K562 (cell line): ENCODE results near the gene KCNQ4. TPM values are rescaled to one million over a fixed set of nuclear protein-coding genes. Genes with fewer than 3 reads are reported as not detected.

ENCODE experiments used
- ARNT ChIP-seq, 2 experiments: fragments of 450-650 bp; IDR thresholded peaks; 2 replicates each; pipeline ENCODE4 v1.6.1; 2016; ENCODE audit warnings: mild to moderate bottlenecking in 1 of 2
- CBFA2T2 ChIP-seq: fragments of 450-650 bp; conservative IDR thresholded peaks from 2 replicates; pipeline ENCODE4 v1.6.1; 2017; ENCODE audit warnings: mild to moderate bottlenecking
- CEBPB ChIP-seq: fragments of 450-650 bp; IDR thresholded peaks from 2 replicates; pipeline ENCODE4 v1.6.1; 2016; ENCODE audit warnings: missing genetic modification characterization, missing compliant biosample characterization
- CXXC5 ChIP-seq: fragments of 250-450 bp; sonication (Bioruptor Pico); IDR thresholded peaks from 2 replicates; pipeline ENCODE4 v1.8.0; 2022; ENCODE audit warnings: inconsistent platforms, mild to moderate bottlenecking, moderate library complexity
- IFI16 ChIP-seq: fragments of 250-450 bp; sonication (Bioruptor Pico); IDR thresholded peaks from 2 replicates; pipeline ENCODE4 v2.1.2; 2022; ENCODE audit warnings: mild to moderate bottlenecking, inconsistent platforms
- JUN ChIP-seq, 2 experiments: sonication (generic) in 1 of 2; formaldehyde crosslinking in 1 of 2; IDR thresholded peaks; 2 replicates each; pipeline versions ENCODE4 v1.6.1 to v1.8.0; 2012 to 2022; ENCODE audit warnings: borderline replicate concordance in 2 of 2, mild to moderate bottlenecking in 2 of 2, improper control_type of control experiment in 1 of 2, low read depth in 1 of 2, low read length in 1 of 2, missing genetic modification reagents in 1 of 2
- JUND ChIP-seq, 2 experiments: IDR thresholded peaks; 2 replicates in 1 of 2; 3 replicates in 1 of 2; pipeline ENCODE4 v1.6.1; 2011; ENCODE audit warnings: borderline replicate concordance in 2 of 2, low read depth in 2 of 2, low read length in 2 of 2, improper control_type of control experiment in 1 of 2, missing biosample characterization in 1 of 2, missing genetic modification characterization in 1 of 2, missing genetic modification reagents in 1 of 2
- MTA3 ChIP-seq: fragments of 450-650 bp; formaldehyde crosslinking; IDR thresholded peaks from 2 replicates; pipeline ENCODE4 v1.6.1; 2017; ENCODE audit warnings: mild to moderate bottlenecking, borderline replicate concordance
- NBN ChIP-seq: fragments of 450-650 bp; IDR thresholded peaks from 2 replicates; pipeline ENCODE4 v1.6.1; 2016; ENCODE audit warnings: low read depth, mild to moderate bottlenecking
- ZBTB7A ChIP-seq: IDR thresholded peaks from 2 replicates; pipeline ENCODE4 v1.6.1; 2011; ENCODE audit warnings: low read depth, mild to moderate bottlenecking, low read length, moderate library complexity, borderline replicate concordance; ENCODE audit not compliant: control insufficient read depth
- ZEB2 ChIP-seq: fragments of 450-650 bp; IDR thresholded peaks from 2 replicates; pipeline ENCODE4 v1.6.1; 2016
- ZKSCAN8 ChIP-seq: fragments of 200-800 bp; sonication (Bioruptor generic); IDR thresholded peaks from 2 replicates; pipeline ENCODE4 v1.6.1; 2016; ENCODE audit warnings: missing genetic modification characterization, missing compliant biosample characterization
- ZNF232 ChIP-seq: sonication (generic); formaldehyde crosslinking; IDR thresholded peaks from 2 replicates; pipeline ENCODE4 v1.8.0; 2022; ENCODE audit warnings: mild to moderate bottlenecking, missing genetic modification reagents
- ZNF408 ChIP-seq: fragments of 250-450 bp; sonication (Bioruptor Pico); IDR thresholded peaks from 2 replicates; pipeline ENCODE4 v1.4.0; 2020; ENCODE audit warnings: low read depth, mild to moderate bottlenecking, moderate library complexity
- ZNF584 ChIP-seq: fragments of 200-800 bp; sonication (Bioruptor generic); IDR thresholded peaks from 2 replicates; pipeline ENCODE4 v1.6.1; 2016; ENCODE audit warnings: low read depth, mild to moderate bottlenecking, missing genetic modification characterization, missing compliant biosample characterization
- polyA plus RNA-seq, 8 experiments: library from polyadenylated mRNA; depleted of rRNA in 4 of 8; stranded (reverse) in 5 of 8; unstranded in 3 of 8; fragments of >200 nt; fragmentation: Nextera tagmentation in 2 of 8; fragmentation: Illumina TruSeq in 1 of 8; extraction: Ambion mirVana in 2 of 8; extraction: Trizol in 1 of 8; gene quantifications; 2 replicates each; pipeline versions ENCODE4 v1.2.1 to v1.2.3, GENCODE V29; 2011 to 2014; ENCODE audit warnings: inconsistent platforms in 1 of 8, missing spikeins in 1 of 8
- total RNA-seq, 7 experiments: library from RNA; depleted of rRNA in 6 of 7; stranded (reverse); fragments of >200 nt in 6 of 7; fragmentation: Illumina TruSeq in 2 of 7; extraction: Trizol in 2 of 7; gene quantifications; 2 replicates each; pipeline versions ENCODE4 v1.2.1 to v1.2.3, GENCODE V29; 2011 to 2021; ENCODE audit warnings: low replicate concordance in 1 of 7
- TF ChIP-seq, protein P1 (sequence below): sonication (generic); formaldehyde crosslinking; IDR thresholded peaks from 2 replicates; pipeline ENCODE4 v1.8.0; 2023; ENCODE audit warnings: mild to moderate bottlenecking, missing genetic modification reagents
- TF ChIP-seq, protein P2 (sequence below): fragments of 250-450 bp; sonication (Bioruptor Pico); IDR thresholded peaks from 2 replicates; pipeline ENCODE4 v1.8.0; 2022; ENCODE audit warnings: inconsistent platforms
- TF ChIP-seq, protein P3 (sequence below): sonication (generic); formaldehyde crosslinking; IDR thresholded peaks from 2 replicates; pipeline ENCODE4 v1.9.0; 2022; ENCODE audit warnings: mild to moderate bottlenecking, missing genetic modification reagents
- TF ChIP-seq, protein P4 (sequence below): IDR thresholded peaks from 2 replicates; pipeline ENCODE4 v1.6.1; 2016; ENCODE audit warnings: missing genetic modification characterization, missing compliant biosample characterization

KCNQ4 gene
- total and polyA plus RNA-seq, 9 of the 15 experiments (the other 6 are each of a cell fraction or from before 2014, with no cell fraction given) = 0.07 to 4.1 (median 0.79) TPM

DNA sequence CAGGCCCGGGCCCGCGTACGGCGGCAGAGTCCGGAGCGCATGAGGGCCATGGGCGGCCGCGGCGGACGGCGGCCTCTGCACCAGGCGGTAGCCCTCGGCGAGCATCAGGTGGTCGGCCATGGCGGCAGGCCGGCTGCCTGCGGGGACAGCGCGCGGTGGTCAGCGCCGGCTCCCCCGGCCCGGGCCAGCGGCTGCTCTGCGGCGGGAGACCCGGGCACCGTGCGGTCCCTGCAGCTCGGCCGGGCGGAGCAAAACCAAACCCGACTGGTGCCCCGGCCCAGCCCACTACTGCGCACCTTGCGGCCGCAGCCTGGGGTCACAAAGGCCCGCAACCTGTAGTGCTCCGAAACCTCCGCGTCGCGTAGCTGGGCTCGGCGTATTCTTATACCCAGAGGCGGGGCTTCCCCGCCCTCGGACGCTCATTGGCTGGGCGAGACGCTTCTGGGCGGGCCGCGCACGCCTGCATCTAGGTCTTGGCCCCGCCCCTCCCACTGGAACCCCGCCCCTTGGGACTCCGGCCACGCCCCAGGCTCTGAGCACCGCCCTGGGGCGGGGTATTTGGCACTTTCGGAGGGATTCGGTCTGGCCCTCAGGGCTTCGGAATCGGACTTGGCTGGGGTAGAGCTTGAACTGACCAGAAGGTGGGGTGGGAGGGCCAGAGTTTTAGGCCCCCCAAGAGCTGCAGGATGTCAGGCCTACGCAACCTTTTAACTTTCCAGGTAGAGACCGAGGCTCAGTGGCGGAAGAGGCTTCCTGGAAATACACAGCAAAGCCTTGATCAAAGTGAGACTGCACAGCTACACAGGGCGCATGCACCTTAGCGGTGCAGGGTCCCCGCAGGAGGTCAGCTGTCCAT, 78.6 kb downstream of the KCNQ4 start, which contains the start of gene CITED4 (continued):
- TF ChIP-seq, protein P1, sequence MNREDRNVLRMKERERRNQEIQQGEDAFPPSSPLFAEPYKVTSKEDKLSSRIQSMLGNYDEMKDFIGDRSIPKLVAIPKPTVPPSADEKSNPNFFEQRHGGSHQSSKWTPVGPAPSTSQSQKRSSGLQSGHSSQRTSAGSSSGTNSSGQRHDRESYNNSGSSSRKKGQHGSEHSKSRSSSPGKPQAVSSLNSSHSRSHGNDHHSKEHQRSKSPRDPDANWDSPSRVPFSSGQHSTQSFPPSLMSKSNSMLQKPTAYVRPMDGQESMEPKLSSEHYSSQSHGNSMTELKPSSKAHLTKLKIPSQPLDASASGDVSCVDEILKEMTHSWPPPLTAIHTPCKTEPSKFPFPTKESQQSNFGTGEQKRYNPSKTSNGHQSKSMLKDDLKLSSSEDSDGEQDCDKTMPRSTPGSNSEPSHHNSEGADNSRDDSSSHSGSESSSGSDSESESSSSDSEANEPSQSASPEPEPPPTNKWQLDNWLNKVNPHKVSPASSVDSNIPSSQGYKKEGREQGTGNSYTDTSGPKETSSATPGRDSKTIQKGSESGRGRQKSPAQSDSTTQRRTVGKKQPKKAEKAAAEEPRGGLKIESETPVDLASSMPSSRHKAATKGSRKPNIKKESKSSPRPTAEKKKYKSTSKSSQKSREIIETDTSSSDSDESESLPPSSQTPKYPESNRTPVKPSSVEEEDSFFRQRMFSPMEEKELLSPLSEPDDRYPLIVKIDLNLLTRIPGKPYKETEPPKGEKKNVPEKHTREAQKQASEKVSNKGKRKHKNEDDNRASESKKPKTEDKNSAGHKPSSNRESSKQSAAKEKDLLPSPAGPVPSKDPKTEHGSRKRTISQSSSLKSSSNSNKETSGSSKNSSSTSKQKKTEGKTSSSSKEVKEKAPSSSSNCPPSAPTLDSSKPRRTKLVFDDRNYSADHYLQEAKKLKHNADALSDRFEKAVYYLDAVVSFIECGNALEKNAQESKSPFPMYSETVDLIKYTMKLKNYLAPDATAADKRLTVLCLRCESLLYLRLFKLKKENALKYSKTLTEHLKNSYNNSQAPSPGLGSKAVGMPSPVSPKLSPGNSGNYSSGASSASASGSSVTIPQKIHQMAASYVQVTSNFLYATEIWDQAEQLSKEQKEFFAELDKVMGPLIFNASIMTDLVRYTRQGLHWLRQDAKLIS (CRISPR knock-in tag) = 0 out of 2 replicates have a peak, but pooled peaks have one; percentile 58
- TF ChIP-seq, protein P2, sequence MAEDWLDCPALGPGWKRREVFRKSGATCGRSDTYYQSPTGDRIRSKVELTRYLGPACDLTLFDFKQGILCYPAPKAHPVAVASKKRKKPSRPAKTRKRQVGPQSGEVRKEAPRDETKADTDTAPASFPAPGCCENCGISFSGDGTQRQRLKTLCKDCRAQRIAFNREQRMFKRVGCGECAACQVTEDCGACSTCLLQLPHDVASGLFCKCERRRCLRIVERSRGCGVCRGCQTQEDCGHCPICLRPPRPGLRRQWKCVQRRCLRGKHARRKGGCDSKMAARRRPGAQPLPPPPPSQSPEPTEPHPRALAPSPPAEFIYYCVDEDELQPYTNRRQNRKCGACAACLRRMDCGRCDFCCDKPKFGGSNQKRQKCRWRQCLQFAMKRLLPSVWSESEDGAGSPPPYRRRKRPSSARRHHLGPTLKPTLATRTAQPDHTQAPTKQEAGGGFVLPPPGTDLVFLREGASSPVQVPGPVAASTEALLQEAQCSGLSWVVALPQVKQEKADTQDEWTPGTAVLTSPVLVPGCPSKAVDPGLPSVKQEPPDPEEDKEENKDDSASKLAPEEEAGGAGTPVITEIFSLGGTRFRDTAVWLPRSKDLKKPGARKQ = peak; percentile 95; the same call in 1 of the 2 replicates
- TF ChIP-seq CEBPB (tag) = peak; percentile 68
- TF ChIP-seq, protein P3, sequence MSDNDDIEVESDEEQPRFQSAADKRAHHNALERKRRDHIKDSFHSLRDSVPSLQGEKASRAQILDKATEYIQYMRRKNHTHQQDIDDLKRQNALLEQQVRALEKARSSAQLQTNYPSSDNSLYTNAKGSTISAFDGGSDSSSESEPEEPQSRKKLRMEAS (CRISPR knock-in tag) = peak; percentile 17; the same call in 1 of the 2 replicates
- TF ChIP-seq JUN (IDR thresholded peaks at IDR 0.05; ENCODE audit: borderline replicate concordance, low read depth, low read length) = no peak
- no peak for TF ChIP-seq JUN (CRISPR knock-in tag; IDR thresholded peaks at IDR 0.05; ENCODE audit: borderline replicate concordance)
- TF ChIP-seq CXXC5 (CRISPR knock-in tag) = peak; percentile 81
- no peak for TF ChIP-seq ZNF408 (CRISPR knock-in tag)
- TF ChIP-seq, protein P4, sequence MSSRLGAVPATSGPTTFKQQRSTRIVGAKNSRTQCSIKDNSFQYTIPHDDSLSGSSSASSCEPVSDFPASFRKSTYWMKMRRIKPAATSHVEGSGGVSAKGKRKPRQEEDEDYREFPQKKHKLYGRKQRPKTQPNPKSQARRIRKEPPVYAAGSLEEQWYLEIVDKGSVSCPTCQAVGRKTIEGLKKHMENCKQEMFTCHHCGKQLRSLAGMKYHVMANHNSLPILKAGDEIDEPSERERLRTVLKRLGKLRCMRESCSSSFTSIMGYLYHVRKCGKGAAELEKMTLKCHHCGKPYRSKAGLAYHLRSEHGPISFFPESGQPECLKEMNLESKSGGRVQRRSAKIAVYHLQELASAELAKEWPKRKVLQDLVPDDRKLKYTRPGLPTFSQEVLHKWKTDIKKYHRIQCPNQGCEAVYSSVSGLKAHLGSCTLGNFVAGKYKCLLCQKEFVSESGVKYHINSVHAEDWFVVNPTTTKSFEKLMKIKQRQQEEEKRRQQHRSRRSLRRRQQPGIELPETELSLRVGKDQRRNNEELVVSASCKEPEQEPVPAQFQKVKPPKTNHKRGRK (tag) = no peak
- no peak for TF ChIP-seq IFI16 (CRISPR knock-in tag)
- TF ChIP-seq JUND (IDR thresholded peaks at IDR 0.05; ENCODE audit: borderline replicate concordance, low read depth, low read length) = peak; percentile 63; the same call in 1 of the 2 replicates
- TF ChIP-seq JUND (tag; IDR thresholded peaks at IDR 0.05; ENCODE audit: borderline replicate concordance, low read depth, low read length) = peak; percentile 69; the same call in 1 of the 3 replicates
- TF ChIP-seq CBFA2T2 = no peak
- TF ChIP-seq ZEB2 = peak; percentile 64; the same call in 1 of the 2 replicates
- peak in 1 of 2 experiments; percentile 52; a peak in 1 of 4 replicates for TF ChIP-seq ARNT (IDR thresholded peaks at IDR 0.05)
- no peak for TF ChIP-seq ZNF584 (CRISPR knock-in tag)
- TF ChIP-seq NBN = peak; percentile 78
- no peak for TF ChIP-seq ZNF232 (CRISPR knock-in tag)
- TF ChIP-seq MTA3 = peak; percentile 96
- peak; percentile 16; the same call in 1 of the 2 replicates for TF ChIP-seq ZBTB7A
- no peak for TF ChIP-seq ZKSCAN8 (CRISPR knock-in tag)
